Skin of body (tissue), 2 donors: ENCODE measurements around the gene KCNT2. TPM values are rescaled to one million over a fixed set of nuclear protein-coding genes. Genes with fewer than 3 reads are reported as not detected.
"Not testable (repeated sequence)": the region's sequence is repeated elsewhere in the genome, so short reads cannot be mapped to it uniquely, and the experiment has no call there.

ENCODE experiments used
- DNase-seq: peaks from one replicate; lab custom pipeline; 2025; lab: John Stamatoyannopoulos, UW
- total RNA-seq: library from RNA; depleted of rRNA; stranded (reverse); fragments of >200 nt; gene quantifications from one replicate; pipeline ENCODE4 v1.2.3, GENCODE V29; 2014

The KCNT2 gene
- total RNA-seq, 1 donor from 2014 or later = 5.1 TPM

DNA sequence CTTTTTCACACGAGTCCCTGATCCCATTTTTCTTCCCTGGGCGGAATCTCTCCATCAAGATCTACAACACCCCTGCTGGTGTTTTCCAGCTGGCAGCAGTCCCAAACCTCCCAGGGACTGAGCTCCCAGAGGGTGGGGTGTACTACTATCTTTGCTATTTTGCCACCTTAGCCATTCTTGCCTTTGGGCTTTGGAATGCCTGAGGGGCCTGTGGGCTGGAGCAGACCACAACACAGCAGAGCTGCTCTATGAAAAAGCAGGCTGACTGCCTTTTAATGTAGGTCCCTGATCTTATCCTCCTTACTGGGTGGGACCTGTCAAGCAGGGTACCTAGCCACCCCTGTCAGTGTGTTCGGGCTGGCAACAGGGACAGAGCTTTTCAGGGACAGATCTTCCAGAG, 91.9 kb downstream of the KCNT2 start:
- DNase-seq = no peak

DNA sequence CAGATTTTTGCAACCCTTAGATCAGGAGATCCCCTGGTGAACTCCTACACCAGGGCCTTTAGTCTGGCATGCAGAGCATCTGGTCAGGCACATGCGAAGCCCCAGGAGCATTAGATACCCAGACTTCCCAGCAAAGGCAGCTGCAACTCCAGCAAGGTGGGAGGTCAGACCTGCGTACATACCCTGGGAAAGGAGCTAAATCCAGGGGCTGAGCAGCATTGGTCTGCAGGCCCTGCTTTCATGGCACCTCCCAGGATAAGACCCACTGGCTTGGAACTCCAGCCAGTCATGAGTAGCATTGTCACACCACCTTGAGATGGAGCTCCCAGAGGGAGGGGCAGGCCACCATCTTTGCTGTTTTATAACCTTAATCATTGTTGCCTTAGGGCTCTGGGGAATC, 92.3 kb downstream of the KCNT2 start:
- no peak for DNase-seq

DNA sequence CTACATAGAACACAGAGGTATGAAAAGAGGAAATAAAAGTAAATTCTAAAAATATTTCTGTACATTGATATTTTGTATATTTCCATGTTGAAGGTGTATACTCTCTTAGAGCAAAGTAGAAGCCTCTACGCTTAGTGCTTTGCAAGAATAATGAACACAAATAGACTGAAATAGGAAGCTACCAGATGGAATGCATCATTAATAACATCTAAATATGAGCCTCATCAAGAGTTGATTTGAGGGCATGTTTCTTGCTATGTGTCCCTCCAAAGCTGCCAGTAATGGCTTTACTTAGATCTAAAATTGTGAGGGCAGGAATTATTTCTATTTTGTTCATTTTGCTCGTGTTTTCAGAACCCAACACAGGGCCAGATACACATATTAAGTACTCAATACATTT, 94.4 kb downstream of the KCNT2 start:
- no peak for DNase-seq

DNA sequence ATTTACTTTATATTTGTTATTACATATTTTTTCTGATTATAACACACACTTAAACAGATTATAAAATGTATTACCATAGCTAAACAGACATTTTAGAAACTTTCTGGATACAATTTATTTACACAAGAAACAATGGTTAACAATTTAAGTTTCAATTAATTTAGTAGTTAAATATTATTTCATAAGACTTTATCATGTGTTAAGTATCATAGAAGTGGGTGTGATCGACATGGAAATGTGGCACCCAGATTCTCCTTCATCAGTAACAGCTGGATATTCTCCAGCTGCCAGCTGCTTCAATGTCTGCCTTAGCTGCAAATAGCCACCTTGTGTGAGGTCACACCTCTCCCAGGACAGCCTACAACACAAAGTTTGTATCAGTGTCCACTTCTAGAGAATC, 97.8 kb downstream of the KCNT2 start:
- no peak for DNase-seq

DNA sequence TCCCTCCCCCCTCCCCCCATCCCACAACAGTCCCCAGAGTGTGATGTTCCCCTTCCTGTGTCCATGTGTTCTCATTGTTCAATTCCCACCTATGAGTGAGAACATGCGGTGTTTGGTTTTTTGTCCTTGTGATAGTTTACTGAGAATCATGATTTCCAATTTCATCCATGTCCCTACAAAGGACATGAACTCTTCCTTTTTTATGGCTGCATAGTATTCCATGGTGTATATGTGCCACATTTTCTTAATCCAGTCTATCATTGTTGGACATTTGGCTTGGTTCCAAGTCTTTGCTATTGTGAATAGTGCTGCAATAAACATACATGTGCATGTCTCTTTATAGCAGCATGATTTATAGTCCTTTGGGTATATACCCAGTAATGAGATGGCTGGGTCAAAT, 104.0 kb downstream of the KCNT2 start:
- not testable (repeated sequence) for DNase-seq

DNA sequence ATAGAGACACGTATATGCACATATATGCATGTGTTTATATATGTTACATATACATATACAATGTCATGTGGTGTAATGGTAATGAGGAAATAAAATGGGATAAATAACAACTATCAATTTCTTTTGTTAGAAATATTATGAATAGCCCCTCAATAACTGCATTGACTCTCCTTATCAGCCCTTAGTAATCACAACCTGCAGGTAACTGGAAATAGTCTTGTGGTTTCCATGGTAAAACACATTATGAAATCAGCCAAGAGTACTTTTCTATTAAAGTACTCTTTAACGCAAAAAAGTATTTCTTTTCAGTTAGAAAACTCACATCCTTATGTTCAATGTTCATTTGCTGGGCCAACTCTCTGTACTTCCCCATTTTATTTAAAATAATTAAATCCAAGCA, 105.8 kb downstream of the KCNT2 start:
- no peak for DNase-seq

DNA sequence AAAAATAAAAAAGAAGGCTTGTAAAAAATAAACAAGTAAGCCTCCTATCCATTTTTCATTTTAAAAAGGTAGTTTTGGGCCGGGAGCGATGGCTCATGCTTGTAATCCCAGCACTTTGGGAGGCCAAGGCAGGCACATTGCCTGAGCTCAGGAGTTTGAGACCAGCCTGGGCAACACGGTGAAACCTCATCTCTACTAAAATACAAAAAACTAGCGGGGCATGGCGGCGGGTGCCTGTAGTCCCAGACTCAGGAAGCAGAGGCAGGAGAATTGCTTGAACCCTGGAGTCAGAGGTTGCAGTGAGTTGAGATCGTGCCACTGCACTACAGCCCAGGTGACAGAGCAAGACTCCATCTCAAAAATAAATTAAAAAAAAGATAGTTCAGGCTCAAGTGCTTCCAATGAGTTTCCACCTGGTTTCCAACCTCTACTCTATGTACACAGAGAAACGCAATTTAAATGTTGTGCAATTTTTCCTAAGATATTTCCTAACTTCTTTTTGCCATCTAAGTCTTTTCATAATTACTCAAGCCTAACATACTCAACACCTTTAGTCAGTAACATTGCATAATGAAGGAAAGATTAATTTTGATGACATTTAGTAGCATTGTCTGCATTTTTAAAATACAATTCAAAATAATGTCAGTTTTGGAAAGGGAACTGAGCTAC, 106.3 kb downstream of the KCNT2 start:
- DNase-seq = no peak

DNA sequence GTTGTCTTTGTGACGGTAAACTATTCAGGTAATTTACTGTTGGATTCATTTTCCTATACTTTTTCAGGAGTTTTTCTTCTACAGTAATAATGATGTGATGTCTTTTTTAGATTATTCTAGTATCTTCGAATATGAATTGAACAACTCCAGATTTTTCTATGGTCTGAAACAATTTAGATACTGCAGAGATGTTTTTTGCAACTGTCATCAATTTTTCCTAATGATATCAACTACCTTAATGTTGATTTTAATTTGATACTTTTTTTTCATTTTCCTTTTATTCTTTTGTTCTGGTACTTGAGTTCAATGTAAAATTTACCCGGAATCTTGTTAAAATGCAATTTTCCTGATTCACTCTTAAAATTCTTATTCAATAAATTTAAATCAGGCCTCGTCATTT, 110.4 kb downstream of the KCNT2 start:
- no peak for DNase-seq

DNA sequence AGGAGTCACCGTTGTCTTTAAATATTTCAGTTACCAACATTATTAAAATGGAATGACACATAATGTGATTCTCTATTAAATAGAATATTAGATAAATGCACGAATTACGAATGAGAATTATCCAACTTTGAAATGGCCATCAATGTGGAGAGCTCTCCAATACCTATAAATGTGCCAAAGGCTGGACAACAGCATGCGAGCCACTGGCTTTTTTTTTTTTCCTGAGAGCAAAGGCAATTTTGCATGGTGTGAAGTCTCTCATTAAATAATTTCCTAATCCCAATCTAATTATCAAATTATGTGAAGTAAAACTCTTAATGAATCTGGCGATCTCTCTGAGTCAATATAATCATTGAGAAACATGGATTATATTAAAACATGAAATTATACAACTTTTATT, 113.5 kb downstream of the KCNT2 start:
- DNase-seq = no peak

DNA sequence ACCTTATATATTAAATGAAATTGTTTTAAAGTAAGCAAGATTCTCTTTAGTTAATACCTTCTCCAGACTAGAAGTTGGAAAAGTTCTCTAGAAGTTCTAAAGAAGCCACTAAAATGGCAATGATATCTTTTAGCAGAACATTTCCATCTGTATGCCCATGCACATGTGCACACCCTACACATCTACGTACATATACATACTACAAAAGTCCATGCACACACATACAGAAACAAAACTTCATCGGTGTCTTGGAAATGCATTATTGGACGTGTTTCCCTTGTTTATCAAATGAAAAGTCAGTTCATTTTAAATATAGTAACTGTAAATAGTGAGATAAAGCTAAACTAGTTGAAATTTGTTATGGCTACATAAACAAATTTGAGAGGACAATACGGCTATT, 114.4 kb downstream of the KCNT2 start:
- DNase-seq = no peak

DNA sequence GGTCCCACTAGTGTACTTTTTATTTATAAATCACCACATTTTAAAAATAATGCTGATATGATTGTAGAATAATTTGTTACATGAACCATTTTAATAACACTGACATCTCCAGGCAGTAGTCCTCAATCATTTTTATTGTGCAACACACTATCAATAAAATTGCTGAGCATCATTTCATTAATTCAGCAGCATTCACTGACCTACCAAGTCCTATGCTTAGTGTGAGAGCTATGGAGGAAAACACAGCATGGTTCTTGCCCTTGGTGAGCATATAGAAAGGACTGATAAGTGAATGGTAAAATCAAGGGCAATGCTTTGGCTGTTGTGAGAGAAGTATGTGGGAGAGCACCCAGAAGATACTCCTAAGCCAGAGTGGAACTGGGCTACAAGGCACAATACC, 119.7 kb downstream of the KCNT2 start:
- DNase-seq = no peak

DNA sequence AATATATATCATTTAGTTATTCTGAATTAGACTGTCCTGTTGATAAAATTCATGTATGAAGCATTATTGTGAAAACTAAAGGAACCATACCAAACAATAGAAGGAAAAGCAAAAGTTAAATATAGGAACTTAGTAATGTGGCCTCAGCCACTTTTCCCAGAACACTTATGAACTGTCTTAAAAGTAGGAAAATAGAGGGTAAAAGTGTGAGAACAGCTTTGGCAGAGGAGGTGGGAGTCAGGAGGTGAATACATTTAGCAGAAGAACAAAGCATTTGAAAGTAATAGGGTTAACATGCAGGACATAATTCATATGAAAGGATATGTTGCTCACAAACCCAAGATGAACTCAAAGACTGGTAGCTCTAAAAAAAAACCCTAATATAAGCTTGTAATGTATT, 121.9 kb downstream of the KCNT2 start:
- no peak for DNase-seq

DNA sequence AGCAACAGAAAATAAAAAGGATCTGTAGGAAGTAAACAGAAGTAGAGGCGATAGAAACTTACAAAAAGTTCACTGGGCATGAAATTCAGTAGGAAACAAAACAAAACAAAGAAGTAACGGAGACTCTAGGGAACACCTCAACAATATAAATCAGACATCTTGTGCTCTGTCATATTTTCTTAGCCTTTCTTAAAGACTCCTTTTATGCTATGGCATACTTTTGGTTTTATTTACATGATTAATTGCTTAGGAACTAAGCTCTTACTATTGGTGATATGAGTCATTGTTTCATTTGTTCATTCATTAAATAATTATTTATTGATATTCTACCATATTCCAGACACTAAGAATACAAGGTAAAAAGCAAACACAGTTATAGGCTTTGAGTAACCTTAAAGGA, 126.6 kb downstream of the KCNT2 start:
- no peak for DNase-seq

DNA sequence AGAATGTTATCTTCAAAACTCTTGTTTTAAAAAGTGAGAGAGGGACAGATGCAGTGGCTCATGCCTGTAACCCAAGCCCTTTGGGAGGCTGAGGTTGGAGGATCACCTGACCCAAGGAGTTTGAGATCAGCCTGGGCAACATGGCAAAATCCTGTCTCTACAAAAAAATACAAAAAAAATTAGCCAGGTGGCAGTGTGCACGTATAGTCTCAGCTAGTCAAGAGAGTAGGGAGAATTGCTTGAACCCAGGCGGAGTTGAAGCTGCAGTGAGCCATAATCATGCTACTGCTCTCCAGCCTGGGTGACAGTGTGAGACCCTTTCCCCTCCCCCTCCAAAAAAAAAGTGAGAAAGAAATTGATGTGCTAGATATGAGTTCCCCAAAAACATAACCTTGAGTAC, 131.0 kb downstream of the KCNT2 start:
- DNase-seq = no peak

DNA sequence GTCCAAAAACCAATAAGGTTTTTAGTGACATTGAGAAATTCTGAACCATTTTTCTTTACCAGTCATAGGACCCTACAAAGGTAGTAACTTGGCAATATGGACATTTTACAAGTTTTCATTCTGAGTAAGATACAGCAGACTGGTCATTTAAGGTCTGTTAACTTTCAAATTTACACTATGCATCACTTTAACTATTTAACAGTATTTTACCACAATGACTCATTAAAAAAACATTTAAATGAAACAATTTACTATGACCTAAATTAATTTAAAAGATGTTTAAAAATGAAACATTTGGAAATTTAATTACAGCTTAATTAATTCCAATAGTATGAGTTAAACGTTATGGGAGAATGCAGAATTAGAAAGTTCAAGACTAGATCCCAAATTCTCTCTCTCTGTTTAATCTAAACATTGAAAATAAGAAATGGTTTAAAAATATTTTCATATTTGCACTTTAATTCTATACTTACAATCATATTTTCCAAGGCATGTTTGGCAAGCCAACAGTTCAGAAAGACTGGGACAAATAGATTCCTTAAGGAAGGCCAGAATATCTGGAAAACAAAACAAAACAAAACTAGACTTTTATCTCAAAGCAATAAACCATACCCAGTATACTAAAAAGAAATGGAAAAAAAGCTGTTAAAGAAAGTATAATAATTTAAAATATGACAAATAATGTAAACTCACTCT, 140.9 kb downstream of the KCNT2 start:
- no peak for DNase-seq

DNA sequence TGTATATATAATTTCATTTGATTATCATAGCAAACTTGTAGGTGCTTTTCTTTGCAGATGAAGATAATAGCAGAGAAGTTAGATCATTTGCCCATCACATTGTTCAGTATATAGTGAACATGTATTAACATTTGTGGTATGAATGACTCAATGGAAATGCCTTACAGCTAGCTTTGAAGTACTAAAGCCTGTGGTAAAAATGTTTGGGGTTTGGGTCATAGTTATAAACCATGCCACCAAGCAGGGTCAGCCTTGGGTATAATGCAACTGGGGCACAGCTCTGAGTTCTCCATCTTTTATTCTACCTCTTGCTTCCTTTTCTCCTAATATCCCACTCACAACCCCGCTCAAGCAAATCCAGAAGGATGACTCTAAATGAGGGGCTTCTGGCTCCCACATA, 141.6 kb downstream of the KCNT2 start:
- DNase-seq = no peak

DNA sequence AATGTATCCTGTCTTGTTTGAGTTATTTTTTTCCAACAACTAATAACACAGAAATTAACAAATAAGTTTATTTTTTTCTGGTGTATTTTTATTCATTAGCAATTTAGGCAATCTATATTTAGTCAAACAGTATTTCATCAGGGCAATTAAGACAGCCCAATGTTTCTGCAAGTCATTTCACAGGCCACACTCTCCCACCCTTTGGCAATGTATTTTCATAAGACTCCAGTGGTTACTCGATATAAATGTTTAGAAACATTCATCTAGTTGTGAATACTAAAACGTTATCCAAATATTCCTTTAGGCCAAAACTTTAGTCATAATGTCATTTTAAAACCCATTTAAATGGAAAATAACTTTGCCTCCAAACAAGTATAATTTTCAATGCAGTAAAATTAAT, 142.1 kb downstream of the KCNT2 start:
- no peak for DNase-seq

DNA sequence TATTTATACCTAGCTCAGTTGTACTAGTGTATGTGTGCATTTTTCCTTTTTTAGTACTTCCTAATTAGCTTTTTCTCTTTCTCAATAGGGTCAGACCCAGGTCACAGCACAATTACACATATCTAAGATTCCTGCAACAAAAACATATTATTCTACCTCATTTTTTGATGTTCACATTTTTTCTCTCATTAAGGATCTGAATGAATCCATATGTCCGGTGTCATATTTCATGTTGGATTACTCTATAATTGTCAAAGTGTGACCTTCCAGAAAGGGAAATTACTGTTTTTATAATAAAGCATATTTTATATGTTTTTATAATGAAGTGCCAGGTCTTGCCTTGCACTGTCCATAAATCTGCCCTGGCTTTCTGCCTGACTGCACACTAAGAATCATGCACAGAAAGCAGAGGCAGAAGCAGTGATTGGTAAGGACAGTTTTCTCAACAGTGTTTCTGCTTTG, 143.7 kb downstream of the KCNT2 start:
- no peak for DNase-seq

DNA sequence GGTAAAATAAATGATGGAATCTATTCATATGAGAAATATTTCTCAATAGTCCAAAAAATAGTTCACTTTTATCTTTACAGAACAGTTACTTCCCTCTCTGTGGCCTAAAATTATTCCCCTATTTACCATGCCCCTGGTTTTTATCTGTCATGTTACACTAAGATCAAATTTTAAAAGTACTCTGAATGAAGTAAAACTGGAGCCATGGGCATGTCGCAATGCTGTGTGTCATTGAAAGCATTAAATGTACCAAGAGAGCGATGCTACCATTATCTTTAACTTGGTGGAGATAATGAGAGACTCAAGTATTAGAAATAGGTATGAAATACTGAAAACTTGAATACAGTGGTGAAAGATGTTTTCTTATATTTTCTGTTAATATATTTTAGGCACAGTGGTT, 146.2 kb downstream of the KCNT2 start:
- no peak for DNase-seq

DNA sequence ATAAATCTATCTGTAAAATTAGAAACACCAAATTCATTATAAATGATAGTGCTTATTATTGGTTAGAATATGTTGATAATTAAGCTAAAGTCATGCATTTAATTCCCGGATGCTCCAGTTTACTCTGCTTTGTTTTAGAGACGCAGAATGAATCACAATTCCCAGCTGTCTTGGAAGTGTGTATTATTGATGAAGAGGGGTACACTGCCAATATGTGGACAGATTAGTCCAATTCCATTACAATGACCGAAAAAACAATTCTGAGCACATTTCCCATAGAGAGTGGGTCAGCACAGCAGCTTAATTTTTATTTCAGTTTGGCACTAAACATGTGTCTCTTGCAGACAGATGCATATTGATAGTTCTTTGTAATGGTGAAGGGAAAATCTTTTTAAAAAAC, 146.7 kb downstream of the KCNT2 start:
- no peak for DNase-seq

DNA sequence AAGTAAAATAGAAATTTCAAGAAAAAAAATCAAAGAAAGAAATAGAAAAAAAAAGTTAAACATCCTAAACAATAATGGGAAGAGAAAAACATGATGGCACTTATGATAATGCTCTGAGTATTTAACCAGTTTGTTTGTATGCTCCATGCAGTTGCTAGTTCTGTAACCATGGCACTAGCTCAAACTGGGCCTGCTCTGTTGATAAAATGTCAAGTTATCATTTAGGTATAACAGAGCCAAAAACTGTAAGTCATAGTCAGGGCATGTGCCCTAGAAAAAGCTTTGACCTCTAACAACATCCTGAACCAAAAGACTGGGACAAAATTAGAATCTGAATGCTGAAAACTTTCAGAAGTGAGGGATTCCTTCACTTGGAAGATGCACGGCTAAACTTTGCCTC, 148.9 kb downstream of the KCNT2 start:
- DNase-seq = no peak

DNA sequence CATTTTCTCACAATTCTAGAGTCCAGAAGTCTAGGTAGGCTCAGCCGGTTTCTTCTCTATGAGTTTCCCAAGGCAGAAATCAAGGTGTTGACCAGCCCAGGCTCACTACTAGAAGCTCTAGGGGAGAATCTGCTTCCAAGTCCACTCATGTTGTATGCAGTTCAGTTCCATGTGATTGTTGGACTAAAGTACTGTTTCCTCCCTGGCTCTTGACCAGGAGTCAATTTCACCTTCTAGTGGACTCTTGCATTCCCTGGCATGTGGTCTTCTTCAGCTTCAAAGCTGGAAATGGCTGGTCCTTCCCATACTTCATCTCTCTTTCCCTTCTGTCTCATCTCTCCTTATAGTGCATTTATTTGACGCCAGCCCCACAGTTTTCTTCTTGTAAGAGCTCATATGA, 153.4 kb downstream of the KCNT2 start:
- no peak for DNase-seq

DNA sequence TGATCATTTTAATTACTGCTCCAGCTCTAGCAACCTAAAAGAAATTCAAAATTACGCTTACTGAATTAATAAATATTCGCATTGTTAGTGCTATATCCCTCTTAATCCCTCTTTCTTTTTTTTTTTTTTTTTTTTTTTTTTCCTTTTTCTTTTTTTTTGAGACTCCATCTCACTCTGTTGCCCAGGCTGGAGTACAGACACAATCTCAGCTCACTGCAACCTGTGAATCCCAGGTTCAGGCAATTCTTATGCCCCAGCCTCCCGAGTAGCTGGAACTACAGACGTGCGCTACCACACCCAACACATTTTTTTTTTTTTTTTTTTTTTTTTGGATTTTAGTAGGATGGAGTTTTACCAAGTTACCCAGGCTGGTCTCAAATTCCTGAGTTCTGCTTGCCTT, 157.1 kb downstream of the KCNT2 start:
- DNase-seq = no peak
